Esophagus muscularis mucosa (tissue), 4 donors: ENCODE measurements around the gene SUGP2.

ENCODE experiments used
- EP300 ChIP-seq: sonication (generic); formaldehyde crosslinking; IDR thresholded peaks from one replicate; pipeline ENCODE4 v1.6.1; 2017; ENCODE audit warnings: antibody characterized with exemption
- POLR2A ChIP-seq: fragments of 450-650 bp; IDR thresholded peaks from one replicate; pipeline ENCODE4 v1.6.1; 2017; ENCODE audit warnings: antibody characterized with exemption, moderate library complexity, mild to moderate bottlenecking, low read depth
- POLR2AphosphoS5 ChIP-seq, 2 donors: sonication (generic); formaldehyde crosslinking; IDR thresholded peaks; one replicate each; pipeline ENCODE4 v1.6.1; 2017; ENCODE audit warnings: antibody characterized with exemption in 2 of 2
- TF ChIP-seq, protein P1 (sequence below), 3 experiments: fragments of 200-600 bp in 2 of 3; fragments of 450-650 bp in 1 of 3; sonication (generic) in 2 of 3; IDR thresholded peaks; one replicate each; pipeline ENCODE4 v1.5.1; 2017 to 2019; ENCODE audit warnings: antibody characterized with exemption in 3 of 3, mild to moderate bottlenecking in 2 of 3, moderate library complexity in 1 of 3

DNA sequence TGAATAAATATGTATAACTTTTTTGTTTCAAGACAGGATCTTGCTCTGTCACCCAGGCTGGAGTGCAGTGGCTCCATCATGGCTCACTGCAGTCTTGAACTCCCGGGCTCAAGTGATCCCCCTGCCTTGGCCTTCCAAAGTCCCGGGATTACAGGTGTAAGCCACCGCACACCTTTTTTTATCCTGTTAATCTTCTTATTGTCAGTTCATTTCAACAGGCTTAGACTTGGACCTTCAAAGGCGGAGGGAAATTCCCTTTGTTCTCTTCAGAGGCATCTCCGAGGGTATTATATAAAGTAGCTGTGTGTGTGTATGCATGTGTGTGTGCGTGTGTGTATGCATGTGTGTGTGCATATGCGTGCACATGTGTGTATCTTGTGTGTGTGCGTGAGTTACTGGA, 35.0 kb downstream of the SUGP2 start:
- TF ChIP-seq, protein P1, sequence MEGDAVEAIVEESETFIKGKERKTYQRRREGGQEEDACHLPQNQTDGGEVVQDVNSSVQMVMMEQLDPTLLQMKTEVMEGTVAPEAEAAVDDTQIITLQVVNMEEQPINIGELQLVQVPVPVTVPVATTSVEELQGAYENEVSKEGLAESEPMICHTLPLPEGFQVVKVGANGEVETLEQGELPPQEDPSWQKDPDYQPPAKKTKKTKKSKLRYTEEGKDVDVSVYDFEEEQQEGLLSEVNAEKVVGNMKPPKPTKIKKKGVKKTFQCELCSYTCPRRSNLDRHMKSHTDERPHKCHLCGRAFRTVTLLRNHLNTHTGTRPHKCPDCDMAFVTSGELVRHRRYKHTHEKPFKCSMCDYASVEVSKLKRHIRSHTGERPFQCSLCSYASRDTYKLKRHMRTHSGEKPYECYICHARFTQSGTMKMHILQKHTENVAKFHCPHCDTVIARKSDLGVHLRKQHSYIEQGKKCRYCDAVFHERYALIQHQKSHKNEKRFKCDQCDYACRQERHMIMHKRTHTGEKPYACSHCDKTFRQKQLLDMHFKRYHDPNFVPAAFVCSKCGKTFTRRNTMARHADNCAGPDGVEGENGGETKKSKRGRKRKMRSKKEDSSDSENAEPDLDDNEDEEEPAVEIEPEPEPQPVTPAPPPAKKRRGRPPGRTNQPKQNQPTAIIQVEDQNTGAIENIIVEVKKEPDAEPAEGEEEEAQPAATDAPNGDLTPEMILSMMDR (IDR thresholded peaks at IDR 0.05) = no peak
- TF ChIP-seq POLR2AphosphoS5 (IDR thresholded peaks at IDR 0.05) (no peak), POLR2A (no peak), EP300 (no peak)
